ENCODE data around the gene TCTN1.

The TCTN1 gene

DNA sequence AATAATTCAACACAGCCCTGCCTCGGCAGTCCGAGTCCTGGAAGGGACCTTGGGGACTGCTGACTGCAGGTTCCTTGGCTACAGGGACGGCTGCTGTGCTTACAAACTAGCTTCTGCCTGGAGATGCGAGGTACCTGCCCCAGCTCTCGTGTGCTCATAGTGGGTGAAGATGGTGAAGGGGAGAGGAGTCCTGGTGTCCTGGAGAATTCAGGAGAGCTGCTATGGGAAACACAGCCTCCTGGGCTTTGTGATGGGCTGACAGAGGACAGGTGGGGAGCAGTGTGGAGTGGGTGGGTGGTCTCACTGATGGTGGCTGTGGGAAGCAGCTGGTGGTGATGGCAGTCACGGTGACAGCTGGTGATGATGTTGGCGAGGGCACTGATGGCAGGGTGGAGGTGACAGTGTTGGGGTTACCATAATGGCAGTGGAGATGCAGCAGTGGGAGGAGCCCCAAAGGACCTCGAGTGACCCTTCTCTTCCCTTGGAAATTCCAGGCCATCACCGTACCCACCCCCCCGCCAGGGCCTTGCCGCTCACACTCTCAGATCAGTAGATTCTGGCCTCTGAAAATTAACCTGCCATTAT lies 42.2 kb downstream of the TCTN1 start:
- H3K4me3 ChIP-seq (ENCODE audit: insufficient read depth, low read depth, low read length, poor library complexity, severe bottlenecking): no peak overlapping the region
- no peak for DNase-seq
- no peak overlapping the region for H3K27ac ChIP-seq (ENCODE audit: insufficient read depth, low read length, poor library complexity, severe bottlenecking)
- H3K27me3 ChIP-seq (replicated peaks; ENCODE audit: control insufficient read depth, insufficient read depth, low read length, poor library complexity, severe bottlenecking): no peaks in the 10 kb centered on the region
- H3K9me3 ChIP-seq (ENCODE audit: control insufficient read depth, low read length): no peaks in the 10 kb centered on the region
- no peaks in the 10 kb centered on the region for H3K4me1 ChIP-seq (ENCODE audit: control insufficient read depth, insufficient read depth, low read length, poor library complexity, severe bottlenecking)
- H3K36me3 ChIP-seq (ENCODE audit: control insufficient read depth, insufficient read depth, low read length): no peaks in the 10 kb centered on the region

DNA sequence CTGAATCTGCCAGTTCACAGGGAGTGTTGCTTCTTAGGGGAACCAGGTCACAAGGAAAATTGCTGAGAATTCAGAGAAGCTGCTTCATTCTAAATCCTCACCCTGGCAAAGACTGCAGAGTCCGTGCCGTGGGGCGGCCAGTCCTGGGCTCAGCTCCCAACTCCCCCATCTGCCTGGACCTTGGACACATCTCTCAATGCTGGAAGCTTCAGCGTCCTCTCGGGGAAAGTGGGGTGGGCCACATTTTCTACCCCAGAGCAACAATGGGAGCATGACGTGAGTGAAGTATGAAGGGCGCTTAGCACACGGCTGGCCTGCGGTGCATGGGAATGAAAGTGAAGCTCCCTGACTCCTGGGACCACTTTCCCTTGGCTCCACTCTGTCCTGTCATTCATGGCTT lies 43.8 kb downstream of the TCTN1 start:
- H3K4me3 ChIP-seq (ENCODE audit: insufficient read depth, low read depth, low read length, poor library complexity, severe bottlenecking): no peak overlapping the region
- no peaks in the 10 kb centered on the region for H3K36me3 ChIP-seq (ENCODE audit: control insufficient read depth, insufficient read depth, low read length)
- no peaks in the 10 kb centered on the region for H3K27me3 ChIP-seq (replicated peaks; ENCODE audit: control insufficient read depth, insufficient read depth, low read length, poor library complexity, severe bottlenecking)
- DNase-seq: no peak
- no peaks in the 10 kb centered on the region for H3K4me1 ChIP-seq (ENCODE audit: control insufficient read depth, insufficient read depth, low read length, poor library complexity, severe bottlenecking)
- no peaks in the 10 kb centered on the region for H3K9me3 ChIP-seq (ENCODE audit: control insufficient read depth, low read length)
- H3K27ac ChIP-seq (ENCODE audit: insufficient read depth, low read length, poor library complexity, severe bottlenecking): no peak overlapping the region

DNA sequence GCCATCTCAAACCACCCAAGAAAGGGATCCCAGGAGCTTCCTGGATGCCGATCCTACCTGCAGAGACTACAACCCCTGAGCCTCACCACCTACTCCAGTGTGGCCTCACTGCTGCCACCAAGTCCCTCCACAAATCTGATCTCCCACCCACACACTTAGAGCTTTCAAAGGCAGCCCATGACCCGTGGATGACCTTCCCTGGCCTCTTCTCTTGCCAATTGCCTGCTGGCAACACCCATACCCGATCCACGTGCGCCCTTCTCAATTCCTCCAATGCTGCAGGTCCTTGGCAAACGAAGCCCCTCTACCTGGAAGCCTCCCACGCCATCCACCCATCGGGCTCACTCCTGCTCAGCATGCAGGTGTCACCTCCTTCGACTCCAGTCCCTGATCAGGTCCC lies 44.3 kb downstream of the TCTN1 start:
- Histone ChIP-seq H3K9me3 (ENCODE audit: control insufficient read depth, low read length) (no peaks in the 10 kb centered on the region), H3K36me3 (ENCODE audit: control insufficient read depth, insufficient read depth, low read length) (no peaks in the 10 kb centered on the region), H3K27me3 (replicated peaks; ENCODE audit: control insufficient read depth, insufficient read depth, low read length, poor library complexity, severe bottlenecking) (no peaks in the 10 kb centered on the region), H3K4me3 (ENCODE audit: insufficient read depth, low read depth, low read length, poor library complexity, severe bottlenecking) (no peak overlapping the region), H3K4me1 (ENCODE audit: control insufficient read depth, insufficient read depth, low read length, poor library complexity, severe bottlenecking) (no peaks in the 10 kb centered on the region), H3K27ac (ENCODE audit: insufficient read depth, low read length, poor library complexity, severe bottlenecking) (no peak overlapping the region)
- DNase-seq: no peak

DNA sequence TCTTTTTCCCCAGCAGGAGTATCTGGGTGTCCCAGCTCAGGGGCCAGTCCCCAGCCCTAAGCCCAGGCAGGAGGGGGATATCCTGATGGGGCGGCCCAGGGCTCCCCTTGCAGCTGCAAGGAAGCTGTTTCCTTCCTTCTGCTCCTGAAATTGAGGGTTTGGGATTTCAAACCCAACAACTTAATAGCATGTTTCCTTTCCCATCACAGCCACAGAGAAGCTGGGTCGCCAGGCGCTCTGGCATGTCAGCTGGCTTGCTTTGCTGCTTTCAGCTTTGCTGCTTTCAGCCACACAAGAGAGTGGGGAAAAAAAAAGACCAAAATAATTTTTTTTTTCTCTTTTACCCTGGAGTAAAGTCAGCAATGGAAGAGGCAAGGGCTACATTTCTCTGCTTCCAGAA lies 44.9 kb downstream of the TCTN1 start:
- Histone ChIP-seq H3K4me3 (ENCODE audit: insufficient read depth, low read depth, low read length, poor library complexity, severe bottlenecking) (no peak overlapping the region), H3K9me3 (ENCODE audit: control insufficient read depth, low read length) (peaks cover 2% of the 10 kb centered on the region), H3K36me3 (ENCODE audit: control insufficient read depth, insufficient read depth, low read length) (no peaks in the 10 kb centered on the region), H3K27ac (ENCODE audit: insufficient read depth, low read length, poor library complexity, severe bottlenecking) (no peak overlapping the region), H3K4me1 (ENCODE audit: control insufficient read depth, insufficient read depth, low read length, poor library complexity, severe bottlenecking) (no peaks in the 10 kb centered on the region), H3K27me3 (replicated peaks; ENCODE audit: control insufficient read depth, insufficient read depth, low read length, poor library complexity, severe bottlenecking) (no peaks in the 10 kb centered on the region)
- no peak for DNase-seq

DNA sequence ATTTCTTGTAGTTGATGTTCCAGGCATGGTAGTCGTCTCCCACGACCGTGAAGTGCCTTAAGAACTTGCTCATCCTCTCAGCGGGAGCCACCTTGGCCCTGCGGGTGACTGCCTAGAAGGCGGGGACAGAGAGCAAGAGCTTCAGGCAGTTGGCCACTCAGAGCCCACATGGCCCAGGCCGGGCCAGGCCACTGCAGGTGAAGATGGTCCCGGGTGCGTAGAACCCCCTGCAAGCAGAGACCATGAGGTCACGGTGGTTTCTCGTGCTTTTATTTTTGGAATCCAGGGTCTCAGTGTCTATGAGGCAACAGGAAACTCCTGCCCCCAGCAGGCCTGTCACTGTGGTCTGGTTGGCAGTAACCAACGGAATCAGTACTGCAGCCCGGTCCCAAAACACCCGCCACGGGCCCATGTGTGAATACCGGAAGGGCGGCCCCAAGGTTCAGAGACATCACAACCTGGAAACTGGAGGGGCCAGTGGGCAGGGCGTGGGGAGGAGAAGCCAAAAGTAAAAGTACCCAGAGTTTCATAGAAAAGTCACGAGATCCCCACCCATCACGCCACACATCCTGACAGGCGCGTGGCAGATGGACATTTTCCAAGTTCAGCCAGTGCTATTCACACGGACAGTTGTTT lies 47.5 kb downstream of the TCTN1 start:
- no peaks in the 10 kb centered on the region for H3K4me1 ChIP-seq (ENCODE audit: control insufficient read depth, insufficient read depth, low read length, poor library complexity, severe bottlenecking)
- no peaks in the 10 kb centered on the region for H3K36me3 ChIP-seq (ENCODE audit: control insufficient read depth, insufficient read depth, low read length)
- no peak overlapping the region for H3K4me3 ChIP-seq (ENCODE audit: insufficient read depth, low read depth, low read length, poor library complexity, severe bottlenecking)
- DNase-seq: no peak
- no peaks in the 10 kb centered on the region for H3K27me3 ChIP-seq (replicated peaks; ENCODE audit: control insufficient read depth, insufficient read depth, low read length, poor library complexity, severe bottlenecking)
- H3K27ac ChIP-seq (ENCODE audit: insufficient read depth, low read length, poor library complexity, severe bottlenecking): no peak overlapping the region
- peaks cover 15% of the 10 kb centered on the region for H3K9me3 ChIP-seq (ENCODE audit: control insufficient read depth, low read length)

DNA sequence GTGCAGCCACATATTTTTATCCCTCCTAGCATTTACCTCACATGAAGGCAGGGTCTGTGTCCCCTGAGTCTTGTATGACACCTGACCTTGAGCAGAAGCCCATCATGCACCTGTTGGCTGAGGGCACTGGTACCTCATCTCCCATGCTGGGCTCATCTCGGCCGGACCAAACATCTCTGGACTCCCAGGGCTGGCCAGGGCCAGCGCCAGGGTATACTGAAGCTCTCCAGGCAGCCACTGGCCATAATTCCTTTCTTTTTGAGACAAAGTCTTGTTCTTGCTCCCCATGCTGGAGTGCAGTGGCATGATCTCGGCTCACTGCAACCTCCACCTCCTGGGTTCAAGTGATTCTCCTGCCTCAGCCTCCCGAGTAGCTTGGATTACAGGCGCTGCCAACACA lies 53.0 kb downstream of the TCTN1 start:
- Histone ChIP-seq H3K9me3 (ENCODE audit: control insufficient read depth, low read length) (peaks cover 15% of the 10 kb centered on the region), H3K4me3 (ENCODE audit: insufficient read depth, low read depth, low read length, poor library complexity, severe bottlenecking) (no peak overlapping the region), H3K27me3 (replicated peaks; ENCODE audit: control insufficient read depth, insufficient read depth, low read length, poor library complexity, severe bottlenecking) (no peaks in the 10 kb centered on the region), H3K36me3 (ENCODE audit: control insufficient read depth, insufficient read depth, low read length) (no peaks in the 10 kb centered on the region), H3K4me1 (ENCODE audit: control insufficient read depth, insufficient read depth, low read length, poor library complexity, severe bottlenecking) (peaks cover 12% of the 10 kb centered on the region), H3K27ac (ENCODE audit: insufficient read depth, low read length, poor library complexity, severe bottlenecking) (no peak overlapping the region)
- no peak for DNase-seq

DNA sequence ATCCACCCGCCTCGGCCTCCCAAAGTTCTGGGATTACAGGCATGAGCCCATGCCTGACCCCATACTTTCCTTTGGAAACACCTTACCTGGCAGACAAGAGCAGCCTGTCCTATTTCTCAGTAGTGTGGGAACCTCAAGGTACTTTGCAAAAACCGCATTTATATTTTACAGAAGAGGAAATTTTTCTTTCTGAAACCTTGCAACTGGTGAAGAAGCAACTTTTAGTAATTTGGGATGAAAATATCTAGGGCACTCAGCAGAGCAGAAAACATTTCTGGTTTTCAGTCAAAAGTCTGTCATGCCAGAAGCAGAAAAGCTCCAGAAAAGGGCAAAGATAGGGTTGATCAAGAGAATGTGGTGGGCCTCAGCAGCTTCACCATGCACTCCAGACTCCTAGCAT lies 53.7 kb downstream of the TCTN1 start:
- H3K4me3 ChIP-seq (ENCODE audit: insufficient read depth, low read depth, low read length, poor library complexity, severe bottlenecking): no peak overlapping the region
- H3K27me3 ChIP-seq (replicated peaks; ENCODE audit: control insufficient read depth, insufficient read depth, low read length, poor library complexity, severe bottlenecking): no peaks in the 10 kb centered on the region
- no peak for DNase-seq
- H3K27ac ChIP-seq (ENCODE audit: insufficient read depth, low read length, poor library complexity, severe bottlenecking): no peak overlapping the region
- H3K36me3 ChIP-seq (ENCODE audit: control insufficient read depth, insufficient read depth, low read length): no peaks in the 10 kb centered on the region
- H3K9me3 ChIP-seq (ENCODE audit: control insufficient read depth, low read length): peaks cover 15% of the 10 kb centered on the region
- H3K4me1 ChIP-seq (ENCODE audit: control insufficient read depth, insufficient read depth, low read length, poor library complexity, severe bottlenecking): peaks cover 12% of the 10 kb centered on the region

DNA sequence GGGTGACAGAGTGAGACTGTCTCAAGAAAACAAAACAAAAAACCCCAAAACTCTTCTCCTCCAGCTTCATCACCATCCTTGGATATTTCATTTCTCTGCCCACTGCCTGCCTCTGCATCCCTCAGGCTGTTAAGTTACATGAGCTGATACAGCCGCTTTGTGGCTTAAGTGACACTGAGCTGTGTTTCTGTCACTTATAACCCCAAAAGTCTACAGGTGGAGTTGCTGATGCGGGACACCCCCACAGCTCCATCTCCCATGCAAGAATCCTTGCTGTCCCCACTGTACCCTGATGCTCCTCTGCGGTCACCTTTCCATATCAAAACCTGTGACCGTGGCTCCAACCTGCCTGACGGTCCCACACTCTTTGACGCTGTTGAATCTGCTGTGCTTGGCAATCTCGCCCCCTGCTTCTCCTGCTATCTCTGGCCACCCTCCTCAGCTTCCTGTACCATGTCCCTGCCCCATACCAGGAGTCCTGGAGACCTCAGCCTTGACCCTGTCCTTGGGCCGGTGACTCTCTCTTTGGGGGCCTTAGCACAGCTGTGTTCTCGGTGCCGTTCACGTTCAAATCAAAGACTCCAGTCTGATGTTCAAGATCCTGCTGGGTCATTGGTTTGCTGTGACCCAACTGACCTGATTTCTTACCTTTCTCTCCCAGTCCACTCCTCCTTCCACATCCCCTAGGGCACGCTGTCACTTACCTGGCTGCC lies 54.7 kb downstream of the TCTN1 start:
- Histone ChIP-seq H3K4me3 (ENCODE audit: insufficient read depth, low read depth, low read length, poor library complexity, severe bottlenecking) (no peak overlapping the region), H3K36me3 (ENCODE audit: control insufficient read depth, insufficient read depth, low read length) (no peaks in the 10 kb centered on the region), H3K4me1 (ENCODE audit: control insufficient read depth, insufficient read depth, low read length, poor library complexity, severe bottlenecking) (peaks cover 12% of the 10 kb centered on the region), H3K9me3 (ENCODE audit: control insufficient read depth, low read length) (peaks cover 15% of the 10 kb centered on the region), H3K27ac (ENCODE audit: insufficient read depth, low read length, poor library complexity, severe bottlenecking) (no peak overlapping the region), H3K27me3 (replicated peaks; ENCODE audit: control insufficient read depth, insufficient read depth, low read length, poor library complexity, severe bottlenecking) (no peaks in the 10 kb centered on the region)
- DNase-seq: no peak

DNA sequence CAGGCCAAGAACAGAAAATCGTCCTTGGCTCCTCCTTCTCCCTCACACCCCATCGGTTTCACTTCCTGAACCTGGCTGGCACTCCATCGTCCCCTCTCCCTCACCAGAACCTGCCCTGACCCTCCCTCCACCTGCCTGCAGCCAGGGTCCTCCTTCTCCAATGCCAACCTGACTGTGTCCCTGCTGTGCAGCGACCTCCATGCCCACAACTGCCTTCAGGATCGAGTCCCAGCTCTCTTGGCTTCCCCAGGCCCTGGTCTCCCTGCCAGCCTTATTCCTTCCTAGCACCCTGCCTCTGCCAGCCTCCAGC lies 55.2 kb downstream of the TCTN1 start:
- Histone ChIP-seq H3K9me3 (ENCODE audit: control insufficient read depth, low read length) (peaks cover 11% of the 10 kb centered on the region), H3K27me3 (replicated peaks; ENCODE audit: control insufficient read depth, insufficient read depth, low read length, poor library complexity, severe bottlenecking) (no peaks in the 10 kb centered on the region), H3K4me3 (ENCODE audit: insufficient read depth, low read depth, low read length, poor library complexity, severe bottlenecking) (no peak overlapping the region), H3K4me1 (ENCODE audit: control insufficient read depth, insufficient read depth, low read length, poor library complexity, severe bottlenecking) (peaks cover 12% of the 10 kb centered on the region), H3K27ac (ENCODE audit: insufficient read depth, low read length, poor library complexity, severe bottlenecking) (no peak overlapping the region), H3K36me3 (ENCODE audit: control insufficient read depth, insufficient read depth, low read length) (no peaks in the 10 kb centered on the region)
- DNase-seq: no peak

DNA sequence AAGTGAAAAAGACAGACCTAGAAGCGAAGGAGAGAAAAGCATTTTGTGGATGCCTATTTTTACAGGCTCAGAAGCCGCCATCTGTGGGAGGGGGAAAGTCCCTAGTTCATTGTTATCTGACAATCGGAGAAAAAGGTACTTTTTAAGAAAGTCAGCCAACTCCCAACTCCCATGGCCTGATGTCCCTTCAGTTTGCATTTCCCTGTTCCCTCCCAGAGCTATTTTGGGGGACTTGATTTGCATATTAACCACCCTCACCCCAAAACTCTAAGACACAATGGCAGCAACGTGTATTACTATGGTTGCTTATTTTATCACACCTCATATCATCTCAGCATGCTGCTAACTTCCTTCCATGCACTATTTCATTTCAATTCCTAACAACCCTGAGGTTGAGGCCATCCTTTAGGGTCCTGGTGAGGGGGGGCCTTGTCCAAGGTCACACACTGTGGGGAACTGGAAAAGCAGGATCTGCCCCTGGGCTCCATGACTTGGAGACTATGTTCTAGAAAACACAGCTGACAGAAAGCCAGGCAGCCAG lies 56.3 kb downstream of the TCTN1 start:
- Histone ChIP-seq H3K27ac (ENCODE audit: insufficient read depth, low read length, poor library complexity, severe bottlenecking) (no peak overlapping the region), H3K4me3 (ENCODE audit: insufficient read depth, low read depth, low read length, poor library complexity, severe bottlenecking) (no peak overlapping the region), H3K36me3 (ENCODE audit: control insufficient read depth, insufficient read depth, low read length) (no peaks in the 10 kb centered on the region), H3K27me3 (replicated peaks; ENCODE audit: control insufficient read depth, insufficient read depth, low read length, poor library complexity, severe bottlenecking) (no peaks in the 10 kb centered on the region), H3K9me3 (ENCODE audit: control insufficient read depth, low read length) (peaks cover under 1% of the 10 kb centered on the region), H3K4me1 (ENCODE audit: control insufficient read depth, insufficient read depth, low read length, poor library complexity, severe bottlenecking) (peaks cover 12% of the 10 kb centered on the region)
- DNase-seq: peak in 1 of 3 donors; percentile 5
